WTC11 (cell line): ENCODE data around the gene PARVG.

Source experiments
- ATF6 ChIP-seq: sonication (generic); formaldehyde crosslinking; IDR thresholded peaks from 2 replicates; pipeline ENCODE4 v1.8.1; 2023; ENCODE audit warnings: mild to moderate bottlenecking, missing genetic modification reagents
- E2F4 ChIP-seq: sonication (generic); formaldehyde crosslinking; IDR thresholded peaks from 2 replicates; pipeline ENCODE4 v1.8.1; 2022; ENCODE audit warnings: low read depth, mild to moderate bottlenecking, moderate library complexity, missing genetic modification reagents, borderline replicate concordance
- ERG ChIP-seq: fragments of 250-450 bp; sonication (Bioruptor Pico); IDR thresholded peaks from 2 replicates; pipeline ENCODE4 v1.8.0; 2021; ENCODE audit warnings: mild to moderate bottlenecking
- NR1H2 ChIP-seq: sonication (generic); formaldehyde crosslinking; IDR thresholded peaks from 2 replicates; pipeline ENCODE4 v1.9.0; 2021; ENCODE audit warnings: mild to moderate bottlenecking, moderate library complexity, missing genetic modification reagents
- SP1 ChIP-seq: sonication (generic); formaldehyde crosslinking; conservative IDR thresholded peaks from 2 replicates; pipeline ENCODE4 v1.8.1; 2022; ENCODE audit warnings: missing genetic modification reagents
- TP53 ChIP-seq: sonication (generic); formaldehyde crosslinking; IDR thresholded peaks from 2 replicates; pipeline ENCODE4 v1.8.1; 2023; ENCODE audit warnings: mild to moderate bottlenecking, missing genetic modification reagents
- ZNF671 ChIP-seq: fragments of 250-450 bp; sonication (Bioruptor Pico); IDR thresholded peaks from 2 replicates; pipeline ENCODE4 v1.8.0; 2021; ENCODE audit warnings: mild to moderate bottlenecking
- TF ChIP-seq, protein P1 (sequence below): fragments of 200-600 bp; IDR thresholded peaks from 2 replicates; pipeline ENCODE4 v1.8.0; 2022; ENCODE audit warnings: antibody characterized with exemption
- TF ChIP-seq, protein P2 (sequence below): sonication (generic); formaldehyde crosslinking; IDR thresholded peaks from 2 replicates; pipeline ENCODE4 v1.8.0; 2022; ENCODE audit warnings: mild to moderate bottlenecking, missing genetic modification reagents

GRCh38 chr22:44142421-44143104 is 38.2 kb upstream of the PARVG start:
- no peak for TF ChIP-seq SP1
- TF ChIP-seq, protein P1, sequence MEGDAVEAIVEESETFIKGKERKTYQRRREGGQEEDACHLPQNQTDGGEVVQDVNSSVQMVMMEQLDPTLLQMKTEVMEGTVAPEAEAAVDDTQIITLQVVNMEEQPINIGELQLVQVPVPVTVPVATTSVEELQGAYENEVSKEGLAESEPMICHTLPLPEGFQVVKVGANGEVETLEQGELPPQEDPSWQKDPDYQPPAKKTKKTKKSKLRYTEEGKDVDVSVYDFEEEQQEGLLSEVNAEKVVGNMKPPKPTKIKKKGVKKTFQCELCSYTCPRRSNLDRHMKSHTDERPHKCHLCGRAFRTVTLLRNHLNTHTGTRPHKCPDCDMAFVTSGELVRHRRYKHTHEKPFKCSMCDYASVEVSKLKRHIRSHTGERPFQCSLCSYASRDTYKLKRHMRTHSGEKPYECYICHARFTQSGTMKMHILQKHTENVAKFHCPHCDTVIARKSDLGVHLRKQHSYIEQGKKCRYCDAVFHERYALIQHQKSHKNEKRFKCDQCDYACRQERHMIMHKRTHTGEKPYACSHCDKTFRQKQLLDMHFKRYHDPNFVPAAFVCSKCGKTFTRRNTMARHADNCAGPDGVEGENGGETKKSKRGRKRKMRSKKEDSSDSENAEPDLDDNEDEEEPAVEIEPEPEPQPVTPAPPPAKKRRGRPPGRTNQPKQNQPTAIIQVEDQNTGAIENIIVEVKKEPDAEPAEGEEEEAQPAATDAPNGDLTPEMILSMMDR = no peak
- no peak for TF ChIP-seq ZNF671 (CRISPR knock-in tag)
- TF ChIP-seq ATF6 (CRISPR knock-in tag) = no peak
- TF ChIP-seq, protein P2, sequence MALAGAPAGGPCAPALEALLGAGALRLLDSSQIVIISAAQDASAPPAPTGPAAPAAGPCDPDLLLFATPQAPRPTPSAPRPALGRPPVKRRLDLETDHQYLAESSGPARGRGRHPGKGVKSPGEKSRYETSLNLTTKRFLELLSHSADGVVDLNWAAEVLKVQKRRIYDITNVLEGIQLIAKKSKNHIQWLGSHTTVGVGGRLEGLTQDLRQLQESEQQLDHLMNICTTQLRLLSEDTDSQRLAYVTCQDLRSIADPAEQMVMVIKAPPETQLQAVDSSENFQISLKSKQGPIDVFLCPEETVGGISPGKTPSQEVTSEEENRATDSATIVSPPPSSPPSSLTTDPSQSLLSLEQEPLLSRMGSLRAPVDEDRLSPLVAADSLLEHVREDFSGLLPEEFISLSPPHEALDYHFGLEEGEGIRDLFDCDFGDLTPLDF (CRISPR knock-in tag) = no peak
- no peak for TF ChIP-seq TP53 (CRISPR knock-in tag)
- no peak for TF ChIP-seq E2F4 (CRISPR knock-in tag)
- TF ChIP-seq NR1H2 (CRISPR knock-in tag) = no peak
- no peak for TF ChIP-seq ERG
